Lung (tissue), 12 donors: ENCODE results near the gene RARG. TPM values are rescaled to one million over a fixed set of nuclear protein-coding genes. Genes with fewer than 3 reads are reported as not detected.

Experiments used
- ATAC-seq: fragments of 200-7000 bp; cut with Tn5 transposase; one replicate; pipeline ENCODE4 v1.9.1; 2020; ENCODE audit warnings: moderate number of reproducible peaks; ENCODE audit not compliant: insufficient read depth, low FRiP score
- DNase-seq, 3 donors: peaks; one replicate each; pipeline ENCODE4 v3.0.0-alpha.2; 2013 to 2017
- H3K27ac ChIP-seq, 2 donors: one replicate each; pipeline ENCODE4 v1.5.1; 2013; ENCODE audit warnings: mild to moderate bottlenecking in 2 of 2, moderate library complexity in 2 of 2, control low read depth in 1 of 2, inconsistent platforms in 1 of 2, low read depth in 1 of 2, low read length in 1 of 2
- H3K27me3 ChIP-seq, 3 donors: one replicate each; pipeline ENCODE4 v1.5.1; 2013; ENCODE audit warnings: low read length in 2 of 3; ENCODE audit not compliant: control insufficient read depth in 3 of 3, insufficient read depth in 3 of 3
- H3K36me3 ChIP-seq, 4 donors: one replicate each; pipeline ENCODE4 v1.5.1; 2013; ENCODE audit warnings: low read length in 4 of 4, mild to moderate bottlenecking in 1 of 4, moderate library complexity in 1 of 4; ENCODE audit not compliant: control insufficient read depth in 4 of 4, insufficient read depth in 4 of 4
- H3K4me1 ChIP-seq, 5 donors: one replicate each; pipeline ENCODE4 v1.5.1; 2013; ENCODE audit warnings: low read length in 5 of 5, mild to moderate bottlenecking in 2 of 5, moderate library complexity in 1 of 5; ENCODE audit not compliant: control insufficient read depth in 5 of 5, insufficient read depth in 5 of 5
- H3K4me3 ChIP-seq: one replicate; pipeline ENCODE4 v1.5.1; 2013; ENCODE audit warnings: mild to moderate bottlenecking, control low read depth, moderate library complexity
- H3K9ac ChIP-seq, 2 donors: one replicate each; pipeline ENCODE4 v1.5.1; 2013; ENCODE audit warnings: low read length in 2 of 2, control low read depth in 1 of 2; ENCODE audit not compliant: insufficient read depth in 1 of 2
- H3K9me3 ChIP-seq, 4 donors: one replicate each; pipeline ENCODE4 v1.5.1; 2013; ENCODE audit warnings: low read length in 3 of 4, mild to moderate bottlenecking in 1 of 4, moderate library complexity in 1 of 4; ENCODE audit not compliant: control insufficient read depth in 4 of 4, insufficient read depth in 3 of 4
- CTCF ChIP-seq: IDR thresholded peaks from 2 replicates; pipeline ENCODE4 v1.5.1; 2012; ENCODE audit warnings: mild to moderate bottlenecking; ENCODE audit errors: control extremely low read depth, extremely low read depth
- WGBS, 2 donors: extraction: QIAGEN DNeasy Blood & Tissue Kit; methylation state at CpG; one replicate each; pipeline ENCODE4 v1.1.7; 2013; 5-methylcytosine and 5-hydroxymethylcytosine counted together
- polyA plus RNA-seq, 2 donors: library from polyadenylated mRNA; stranded (reverse); fragments of 200-250 nt; gene quantifications; one replicate each; pipeline ENCODE4 v1.2.1, GENCODE V29; 2013
- total RNA-seq, 2 donors: library from RNA; depleted of rRNA in 1 of 2; stranded (reverse); fragments of >200 nt in 1 of 2; gene quantifications; one replicate each; pipeline ENCODE4 v1.2.1, GENCODE V29; 2014 to 2021
- donor health status: control.
- donor health status: control.
- donor health status: Bipolar disorder and iron deficiency.
- donor health status: healthy.
- donor health status: DM: yes; HTN: yes; CAD: no.

RARG gene
- total and polyA plus RNA-seq, 4 donors, result 12.0 to 29.7 (median 21.0) TPM

DNA sequence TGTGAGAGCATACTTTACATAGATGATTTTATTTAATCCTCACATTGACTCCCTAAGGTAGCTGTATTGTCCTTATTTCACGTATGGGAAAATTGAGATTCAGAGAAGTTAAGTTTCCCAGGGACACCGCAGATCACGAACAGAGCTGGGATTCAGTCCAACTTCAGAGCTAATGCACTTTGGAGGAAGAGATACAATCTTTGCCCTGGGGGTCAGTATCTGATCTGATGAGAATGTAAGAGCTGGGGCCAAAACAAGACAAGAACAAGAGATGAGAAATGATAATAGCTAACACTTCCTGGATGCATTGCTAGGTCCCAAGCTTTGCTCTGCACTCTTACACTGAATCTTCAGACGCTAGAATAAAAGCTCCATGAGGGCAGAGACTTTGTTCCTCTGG lies 45.3 kb downstream of the RARG start:
- H3K27ac ChIP-seq, result no peak overlapping the region
- DNase-seq (no peak), ATAC-seq (no peak)
- H3K4me1 ChIP-seq, result peaks cover 5 to 21% (median 16%) of the 10 kb centered on the region in 5 donors
- 87 to 91% methylated on average over 4 of the region's 4 CpGs for WGBS, 2 donors
- TF ChIP-seq CTCF, result no peak
- H3K36me3 ChIP-seq, result peaks cover 32 to 47% (median 38%) of the 10 kb centered on the region in 4 donors
- no peak overlapping the region for H3K4me3 ChIP-seq
- no peaks in the 10 kb centered on the region for H3K27me3 ChIP-seq
- H3K9me3 ChIP-seq, result no peaks in the 10 kb centered on the region
- no peak overlapping the region for H3K9ac ChIP-seq

GRCh38 chr12:53185582-53186153 lies 46.3 kb downstream of the RARG start:
- WGBS, 2 donors, result 94 to 99% methylated on average over 3 of the region's 3 CpGs
- Histone ChIP-seq H3K4me3 (no peak overlapping the region), H3K27me3 (no peaks in the 10 kb centered on the region), H3K9me3 (no peaks in the 10 kb centered on the region), H3K36me3 (peaks cover 32 to 50% (median 36%) of the 10 kb centered on the region in 4 donors), H3K4me1 (peaks cover 7 to 25% (median 20%) of the 10 kb centered on the region in 5 donors), H3K27ac (no peak overlapping the region), H3K9ac (no peak overlapping the region)
- ATAC-seq (no peak), DNase-seq (no peak)
- TF ChIP-seq CTCF, result no peak

DNA sequence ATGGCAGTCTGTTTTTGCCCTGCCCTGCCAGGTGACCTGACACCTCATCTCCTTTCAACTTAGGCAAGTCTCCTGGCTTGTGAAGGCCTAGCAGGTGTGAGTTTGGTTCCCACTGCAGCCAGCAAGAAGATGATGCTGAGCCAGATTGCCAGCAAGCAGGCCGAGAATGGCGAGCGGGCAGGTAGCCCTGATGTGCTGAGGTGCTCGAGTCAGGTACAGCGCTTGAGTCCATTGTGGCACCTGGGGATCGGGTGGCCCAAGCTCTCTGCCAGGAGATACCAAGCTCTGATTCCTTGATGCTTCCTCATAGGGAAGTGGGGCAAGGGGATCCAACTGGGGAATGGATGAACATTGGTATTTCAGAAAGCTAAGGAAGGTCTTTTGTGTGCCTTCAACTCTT lies 47.2 kb downstream of the RARG start:
- no peak overlapping the region for H3K9ac ChIP-seq
- ATAC-seq (no peak), DNase-seq (no peak)
- peaks cover 32 to 50% (median 36%) of the 10 kb centered on the region in 4 donors for H3K36me3 ChIP-seq
- H3K4me3 ChIP-seq, result no peak overlapping the region
- H3K27me3 ChIP-seq, result no peaks in the 10 kb centered on the region
- no peak overlapping the region for H3K27ac ChIP-seq
- H3K9me3 ChIP-seq, result no peaks in the 10 kb centered on the region
- TF ChIP-seq CTCF, result no peak
- H3K4me1 ChIP-seq, result peaks cover 7 to 27% (median 20%) of the 10 kb centered on the region in 5 donors
- 94 to 96% methylated on average over 6 of the region's 6 CpGs for WGBS, 2 donors

DNA sequence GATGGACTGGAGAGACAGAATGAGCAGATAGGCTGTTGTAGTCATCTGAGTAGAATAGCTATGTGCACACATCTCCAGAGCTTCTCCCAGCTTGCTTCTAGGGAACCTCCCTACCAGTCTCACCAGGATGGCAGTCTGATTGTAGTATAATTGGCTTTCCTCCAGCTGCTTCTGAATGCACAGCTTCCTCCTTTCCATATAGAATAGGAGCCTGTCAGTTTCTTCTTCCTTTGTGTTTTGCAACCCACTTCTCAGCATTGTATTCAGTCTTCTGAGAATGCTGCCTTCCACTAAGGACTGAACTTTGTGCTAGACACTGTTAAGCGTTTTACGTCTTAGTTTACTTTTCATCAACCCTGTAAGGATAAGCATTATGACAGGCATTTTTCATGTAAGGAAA lies 49.1 kb downstream of the RARG start:
- no peak for TF ChIP-seq CTCF
- Histone ChIP-seq H3K4me3 (no peak overlapping the region), H3K4me1 (peaks cover 7 to 36% (median 20%) of the 10 kb centered on the region in 5 donors), H3K36me3 (peaks cover 28 to 47% (median 32%) of the 10 kb centered on the region in 4 donors), H3K27me3 (no peaks in the 10 kb centered on the region), H3K27ac (no peak overlapping the region), H3K9ac (peak overlapping the region; percentile 30 to 45), H3K9me3 (no peaks in the 10 kb centered on the region)
- 13 to 37% methylated on average over 2 of the region's 2 CpGs for WGBS, 2 donors
- ATAC-seq, result no peak
- peak in 1 of 3 donors; percentile 29 for DNase-seq
